Right lobe of liver (tissue), 4 donors: Measurements from ENCODE around the gene BCL6.

Source experiments
- CTCF ChIP-seq, 4 donors: fragments of 200-600 bp in 3 of 4; fragments of 450-650 bp in 1 of 4; IDR thresholded peaks; one replicate each; pipeline versions ENCODE4 v1.5.1 to v1.8.0; 2016 to 2022; ENCODE audit warnings: antibody characterized with exemption in 4 of 4, mild to moderate bottlenecking in 2 of 4
- POLR2A ChIP-seq: fragments of 450-650 bp; IDR thresholded peaks from one replicate; pipeline ENCODE4 v1.6.1; 2017; ENCODE audit warnings: antibody characterized with exemption, mild to moderate bottlenecking
- donor health status: DM: no; HTN: no; CAD: no.
- donor health status: DM: no; HTN: no; CAD: no.
- donor health status: DM: no; HTN: yes; CAD: no.

GRCh38 chr3:187773233-187774184 is 28.2 kb upstream of the BCL6 start:
- TF ChIP-seq CTCF (IDR thresholded peaks at IDR 0.05) (no peak), POLR2A (no peak)
